HG03196 (cell line): Measurements from ENCODE around the gene SUOX.
A peak's percentile ranks its signal among the peaks of the same experiment; 100 is the strongest.
"Not testable (repeated sequence)": the region's sequence is repeated elsewhere in the genome, so short reads cannot be mapped to it uniquely, and the experiment has no call there.

ENCODE experiments used
- ATAC-seq: cut with Tn5 transposase; IDR thresholded peaks from one replicate; pipeline ENCODE4 v1.9.1; 2021; ENCODE audit not compliant: unreplicated experiment

Gene SUOX

GRCh38 chr12:55996715-55997534 lies at the start of gene SUOX:
SUOX (plus strand) TSS chr12:55997276; CDS start chr12:56002222, 4,946 bp downstream.
- peak; percentile 99 for ATAC-seq

- ATAC-seq, result no peak
These were observed 41.7 kb upstream of the SUOX start for GRCh38 chr12:55955344-55955743.

DNA sequence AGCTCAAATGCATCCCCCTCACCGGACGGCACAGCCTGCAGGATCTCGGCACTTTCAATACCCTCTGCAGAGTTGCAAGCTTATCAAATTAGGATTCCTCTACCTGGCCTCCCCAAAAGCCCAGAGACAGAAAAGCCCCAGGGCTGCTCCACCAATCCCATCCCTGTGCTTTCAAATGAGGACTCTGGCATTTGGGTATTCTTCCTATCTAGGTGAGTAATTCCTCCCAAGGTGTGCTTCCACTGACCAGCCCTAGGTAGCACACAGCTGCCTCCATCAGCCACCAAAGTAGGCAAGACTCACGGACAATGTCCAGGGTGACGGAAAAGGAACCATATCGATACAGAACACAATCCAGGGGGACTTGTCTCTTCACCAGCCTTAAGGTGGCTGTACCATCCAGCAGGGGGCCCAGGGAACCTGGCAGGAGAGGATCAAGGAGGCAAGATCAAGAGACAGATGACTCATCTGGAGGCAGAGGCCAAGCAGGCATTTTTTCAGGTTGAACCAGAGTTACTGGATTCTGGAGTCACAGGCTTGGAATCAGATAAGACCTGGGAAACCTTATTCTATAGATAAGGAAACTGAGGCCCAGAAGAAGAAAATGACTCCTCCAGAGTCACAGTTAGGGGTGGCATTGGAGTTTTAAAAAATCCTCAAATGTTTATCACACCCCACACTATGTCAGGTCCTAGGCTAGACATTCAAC lies 41.1 kb upstream of the SUOX start:
- ATAC-seq, result no peak

GRCh38 chr12:55957106-55957859 lies 39.8 kb upstream of the SUOX start:
- no peak for ATAC-seq

- ATAC-seq, result no peak
These were observed 33.3 kb upstream of the SUOX start for GRCh38 chr12:55963760-55964159.

GRCh38 chr12:55965240-55965639 lies 31.8 kb upstream of the SUOX start:
- ATAC-seq, result no peak

- ATAC-seq, result no peak
These were observed 31.1 kb upstream of the SUOX start, which contains the start of gene PMEL for GRCh38 chr12:55965941-55966407. PMEL (minus strand) TSS chr12:55966042; CDS start chr12:55966011, 31 bp downstream.

- ATAC-seq, result peak; percentile 94
These were observed 30.4 kb upstream of the SUOX start, which contains the start of gene CDK2 for GRCh38 chr12:55966408-55967281. CDK2 (plus strand) TSS chr12:55966830; CDS start chr12:55967009, 179 bp downstream.

DNA sequence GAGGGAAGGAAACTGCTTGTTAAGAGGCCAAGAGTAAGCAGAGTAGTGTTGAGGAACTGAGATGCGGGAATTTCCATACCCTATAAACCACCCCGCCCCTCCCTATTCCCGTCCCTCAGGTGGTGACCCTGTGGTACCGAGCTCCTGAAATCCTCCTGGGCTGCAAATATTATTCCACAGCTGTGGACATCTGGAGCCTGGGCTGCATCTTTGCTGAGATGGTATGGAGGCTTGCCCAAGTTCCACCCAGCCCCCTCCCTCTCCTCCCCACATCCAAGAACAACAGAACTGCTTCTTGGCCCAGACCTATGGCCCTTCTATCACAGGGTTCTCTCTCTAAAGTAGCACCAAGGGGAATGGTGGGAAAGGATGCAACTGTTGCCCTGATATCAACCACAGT lies 27.7 kb upstream of the SUOX start:
- no peak for ATAC-seq

DNA sequence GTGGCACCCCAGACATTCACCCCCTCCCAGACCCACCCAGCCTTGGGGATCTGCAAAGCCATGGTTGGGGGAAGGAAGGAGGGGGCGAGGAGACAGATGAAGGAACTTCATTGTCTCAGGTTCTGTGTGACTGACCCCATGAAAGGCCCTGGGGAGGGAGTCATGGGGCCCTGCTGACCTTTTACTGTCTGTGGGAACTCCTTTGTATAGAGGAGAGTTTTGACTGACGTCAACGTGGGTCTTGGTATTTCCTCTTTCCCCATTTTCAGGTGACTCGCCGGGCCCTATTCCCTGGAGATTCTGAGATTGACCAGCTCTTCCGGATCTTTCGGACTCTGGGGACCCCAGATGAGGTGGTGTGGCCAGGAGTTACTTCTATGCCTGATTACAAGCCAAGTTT lies 26.3 kb upstream of the SUOX start:
- ATAC-seq, result no peak

- ATAC-seq, result no peak
These were observed 25.0 kb upstream of the SUOX start for GRCh38 chr12:55972042-55972441.

DNA sequence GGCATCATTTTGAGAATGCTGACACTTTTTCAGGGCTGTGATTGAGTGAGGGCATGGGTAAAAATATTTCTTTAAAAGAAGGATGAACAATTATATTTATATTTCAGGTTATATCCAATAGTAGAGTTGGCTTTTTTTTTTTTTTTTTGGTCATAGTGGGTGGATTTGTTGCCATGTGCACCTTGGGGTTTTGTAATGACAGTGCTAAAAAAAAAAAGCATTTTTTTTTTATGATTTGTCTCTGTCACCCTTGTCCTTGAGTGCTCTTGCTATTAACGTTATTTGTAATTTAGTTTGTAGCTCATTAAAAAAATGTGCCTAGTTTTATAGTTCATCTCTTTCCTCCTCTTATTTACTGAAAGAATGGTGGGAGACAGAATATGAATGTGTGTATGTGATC lies 24.6 kb upstream of the SUOX start:
- ATAC-seq, result no peak

DNA sequence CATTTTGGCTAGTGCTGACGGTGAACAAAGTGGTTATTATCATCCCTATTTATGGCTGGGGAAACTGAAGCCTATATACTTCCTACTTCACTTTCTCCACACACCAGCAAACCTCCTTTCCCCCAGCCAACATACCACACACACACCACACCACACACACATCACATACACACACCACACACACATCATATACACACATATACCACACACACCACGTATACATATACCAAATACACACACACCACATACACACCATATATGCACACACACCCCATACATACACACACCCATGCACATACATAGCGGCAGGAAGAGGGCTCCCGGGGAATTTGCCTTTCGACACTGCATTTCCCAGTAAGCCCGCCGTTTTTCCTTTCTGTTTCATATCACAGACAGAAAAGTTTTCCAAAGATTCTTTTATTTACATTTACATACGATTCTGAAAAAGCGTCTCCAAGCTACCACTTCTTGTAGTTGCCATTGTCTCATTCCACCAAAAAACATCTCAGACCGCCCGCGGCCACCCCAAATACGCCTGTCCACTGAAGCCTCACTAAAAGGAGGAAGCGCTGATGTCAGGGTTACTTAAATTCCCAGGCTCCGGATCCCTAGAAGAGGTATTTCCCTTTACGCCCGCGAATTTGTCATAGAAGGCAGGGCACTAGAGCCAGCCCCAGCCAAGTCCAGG lies 24.0 kb upstream of the SUOX start:
- no peak for ATAC-seq

- ATAC-seq, result peak; percentile 93
These were observed 23.3 kb upstream of the SUOX start, which contains the start of gene RAB5B for GRCh38 chr12:55973599-55974307. RAB5B (plus strand) TSS chr12:55974078; CDS start chr12:55986961, 12,883 bp downstream.

DNA sequence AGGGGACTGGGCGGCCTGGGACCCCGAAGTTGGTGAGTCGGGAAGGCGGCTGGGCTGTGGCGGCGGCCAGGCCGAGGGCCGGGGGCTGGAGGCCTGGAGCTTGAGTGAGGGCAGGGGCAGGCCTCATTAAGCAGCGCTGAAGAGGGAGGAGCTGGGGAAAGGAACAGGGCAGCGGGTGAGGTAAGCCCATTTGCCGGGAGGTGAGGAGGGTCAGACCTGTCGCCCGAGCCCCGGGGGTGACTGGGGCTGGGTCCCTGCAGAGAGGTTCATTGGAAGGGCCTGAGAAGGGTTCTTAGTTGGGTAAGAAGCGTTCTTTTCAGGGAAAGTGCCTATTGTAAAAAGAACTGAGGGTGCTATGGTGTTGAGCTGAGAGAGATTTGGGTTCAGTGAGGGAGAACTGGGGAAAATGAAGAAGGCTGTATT lies 22.8 kb upstream of the SUOX start:
- peak; percentile 7 for ATAC-seq

- no peak for ATAC-seq
These were observed 18.7 kb upstream of the SUOX start for GRCh38 chr12:55978393-55978792.

- ATAC-seq, result no peak
These were observed 18.0 kb upstream of the SUOX start for GRCh38 chr12:55979069-55979468.

DNA sequence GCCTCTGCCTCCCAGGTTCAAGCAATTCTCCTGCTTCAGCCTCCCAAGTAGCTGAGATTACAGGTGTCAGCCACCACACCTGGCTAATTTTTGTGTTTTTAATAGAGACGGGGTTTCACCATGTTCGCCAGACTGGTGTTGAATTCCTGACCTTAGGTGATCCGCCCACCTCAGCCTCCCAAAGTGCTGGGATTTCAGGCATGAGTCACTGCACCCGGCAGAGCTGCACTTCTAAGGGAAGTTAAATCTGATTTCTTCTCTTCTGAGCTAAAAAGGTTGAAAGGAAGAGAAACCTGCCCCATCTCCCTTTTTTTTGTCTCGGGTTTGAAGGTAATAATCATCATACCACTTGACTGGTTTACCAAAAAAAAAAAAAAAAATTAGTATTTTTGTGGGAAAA lies 15.2 kb upstream of the SUOX start:
- ATAC-seq, result not testable (repeated sequence)
